Keratinocyte (primary cell): ENCODE results near the gene ADGRG4.

Experiments used
- EZH2 ChIP-seq: IDR thresholded peaks from one replicate; pipeline ENCODE4 v1.6.1; 2012; ENCODE audit warnings: inconsistent platforms, mild to moderate bottlenecking, low read length, moderate library complexity
- TF ChIP-seq, protein P1 (sequence below), 3 experiments: IDR thresholded peaks in 1 of 3; conservative IDR thresholded peaks in 1 of 3; optimal IDR thresholded peaks in 1 of 3; 2 replicates in 2 of 3; 3 replicates in 1 of 3; pipeline versions ENCODE3 to v1.5.1; 2011; ENCODE audit warnings: low read length in 3 of 3, mild to moderate bottlenecking in 3 of 3, moderate library complexity in 2 of 3, control low read depth in 1 of 3, inconsistent platforms in 1 of 3; ENCODE audit not compliant: insufficient read depth in 2 of 3; ENCODE audit errors: extremely low read depth in 1 of 3

DNA sequence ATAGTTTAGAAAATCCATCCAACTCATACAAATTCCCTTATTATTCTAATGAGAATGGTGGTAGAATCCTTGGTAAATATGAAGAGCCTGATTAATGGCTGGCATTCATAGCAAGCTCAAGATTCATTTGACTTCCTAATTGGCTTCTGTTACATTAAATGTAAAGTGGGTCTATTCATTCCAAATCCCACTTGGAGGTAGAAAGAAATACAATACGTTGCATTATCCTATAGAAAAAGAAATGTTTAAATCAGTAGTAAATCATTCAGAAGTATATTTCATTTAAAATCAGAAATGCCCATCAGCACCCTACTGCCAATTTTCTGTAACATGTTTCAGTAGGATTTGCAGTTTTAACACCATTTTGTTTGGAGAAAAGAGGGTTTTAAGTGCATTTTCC is 6.7 kb downstream of the ADGRG4 start:
- TF ChIP-seq, protein P1, sequence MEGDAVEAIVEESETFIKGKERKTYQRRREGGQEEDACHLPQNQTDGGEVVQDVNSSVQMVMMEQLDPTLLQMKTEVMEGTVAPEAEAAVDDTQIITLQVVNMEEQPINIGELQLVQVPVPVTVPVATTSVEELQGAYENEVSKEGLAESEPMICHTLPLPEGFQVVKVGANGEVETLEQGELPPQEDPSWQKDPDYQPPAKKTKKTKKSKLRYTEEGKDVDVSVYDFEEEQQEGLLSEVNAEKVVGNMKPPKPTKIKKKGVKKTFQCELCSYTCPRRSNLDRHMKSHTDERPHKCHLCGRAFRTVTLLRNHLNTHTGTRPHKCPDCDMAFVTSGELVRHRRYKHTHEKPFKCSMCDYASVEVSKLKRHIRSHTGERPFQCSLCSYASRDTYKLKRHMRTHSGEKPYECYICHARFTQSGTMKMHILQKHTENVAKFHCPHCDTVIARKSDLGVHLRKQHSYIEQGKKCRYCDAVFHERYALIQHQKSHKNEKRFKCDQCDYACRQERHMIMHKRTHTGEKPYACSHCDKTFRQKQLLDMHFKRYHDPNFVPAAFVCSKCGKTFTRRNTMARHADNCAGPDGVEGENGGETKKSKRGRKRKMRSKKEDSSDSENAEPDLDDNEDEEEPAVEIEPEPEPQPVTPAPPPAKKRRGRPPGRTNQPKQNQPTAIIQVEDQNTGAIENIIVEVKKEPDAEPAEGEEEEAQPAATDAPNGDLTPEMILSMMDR (optimal IDR thresholded peaks at IDR 0.05 in 1 of 3, IDR thresholded peaks at IDR 0.05 in 1 of 3, conservative IDR thresholded peaks at IDR 0.05 in 1 of 3; ENCODE audit: extremely low read depth in 1 of 3, insufficient read depth in 2 of 3, low read length in 3 of 3): no peak
- no peak for TF ChIP-seq EZH2
